ENCODE data around the gene CCDC24.

GRCh38 chr1:44013949-44014348 lies 22.6 kb downstream of the CCDC24 start:
- TF ChIP-seq EZH2 (IDR thresholded peaks at IDR 0.05) (no peak), POLR2AphosphoS5 (IDR thresholded peaks at IDR 0.05; ENCODE audit: borderline replicate concordance, low read depth, low read length) (no peak), FOXP2 (optimal IDR thresholded peaks at IDR 0.05; ENCODE audit: control extremely low read depth, extremely low read length, insufficient read depth) (no peak)

Measured in SK-N-MC (cell line).